ENCODE measurements around the gene PCDH17.

The PCDH17 gene

GRCh38 chr13:57624565-57625435 is 6.7 kb upstream of the PCDH17 start:
- Histone ChIP-seq H3K9me3 (ENCODE audit: low read length) (no peaks in the 10 kb centered on the region), H3K36me3 (ENCODE audit: insufficient read depth, low read length) (no peaks in the 10 kb centered on the region), H3K4me1 (ENCODE audit: insufficient read depth, low read length, severe bottlenecking) (no peaks in the 10 kb centered on the region), H2AFZ (ENCODE audit: low read length) (no peak overlapping the region), H3K27me3 (ENCODE audit: insufficient read depth, low read length) (no peaks in the 10 kb centered on the region), H3K27ac (ENCODE audit: low read depth, low read length, poor library complexity, severe bottlenecking) (no peak overlapping the region), H3K9ac (ENCODE audit: low read length) (no peak overlapping the region), H3K79me2 (ENCODE audit: insufficient read depth, low read length) (no peaks in the 10 kb centered on the region), H3K9me2 (ENCODE audit: low read depth, low read length) (no peaks in the 10 kb centered on the region), H3K4me2 (ENCODE audit: low read length) (no peak overlapping the region), H3F3A (ENCODE audit: insufficient read depth, low read length) (no peaks in the 10 kb centered on the region), H4K20me1 (ENCODE audit: insufficient read depth, low read length) (no peaks in the 10 kb centered on the region), H3K4me3 (ENCODE audit: low read depth, low read length, poor library complexity, severe bottlenecking) (no peak overlapping the region)
- TF ChIP-seq CTCF (IDR thresholded peaks at IDR 0.05; ENCODE audit: low read length) (peak; percentile 88), EZH2 (IDR thresholded peaks at IDR 0.05; ENCODE audit: borderline replicate concordance, low read length) (no peak)

GRCh38 chr13:57627663-57628062 is 3.9 kb upstream of the PCDH17 start:
- H3K9me3 ChIP-seq (ENCODE audit: low read length), result no peaks in the 10 kb centered on the region

GRCh38 chr13:57629391-57629804 is 2.1 kb upstream of the PCDH17 start:
- H3K9me3 ChIP-seq (ENCODE audit: low read length), result no peaks in the 10 kb centered on the region
- no peaks in the 10 kb centered on the region for H4K20me1 ChIP-seq (ENCODE audit: insufficient read depth, low read length)
- TF ChIP-seq EZH2 (IDR thresholded peaks at IDR 0.05; ENCODE audit: borderline replicate concordance, low read length), result no peak
- TF ChIP-seq CTCF (IDR thresholded peaks at IDR 0.05; ENCODE audit: low read length), result no peak
- H3K9ac ChIP-seq (ENCODE audit: low read length), result no peak overlapping the region
- no peaks in the 10 kb centered on the region for H3K4me1 ChIP-seq (ENCODE audit: insufficient read depth, low read length, severe bottlenecking)
- no peak overlapping the region for H3K4me2 ChIP-seq (ENCODE audit: low read length)
- no peaks in the 10 kb centered on the region for H3K79me2 ChIP-seq (ENCODE audit: insufficient read depth, low read length)
- H2AFZ ChIP-seq (ENCODE audit: low read length), result no peak overlapping the region
- H3K27ac ChIP-seq (ENCODE audit: low read depth, low read length, poor library complexity, severe bottlenecking), result no peak overlapping the region
- no peak overlapping the region for H3K4me3 ChIP-seq (ENCODE audit: low read depth, low read length, poor library complexity, severe bottlenecking)
- no peaks in the 10 kb centered on the region for H3K27me3 ChIP-seq (ENCODE audit: insufficient read depth, low read length)
- no peaks in the 10 kb centered on the region for H3K9me2 ChIP-seq (ENCODE audit: low read depth, low read length)
- no peaks in the 10 kb centered on the region for H3F3A ChIP-seq (ENCODE audit: insufficient read depth, low read length)
- H3K36me3 ChIP-seq (ENCODE audit: insufficient read depth, low read length), result no peaks in the 10 kb centered on the region

More at GRCh38 chr13:57627663-57628062, 3.9 kb upstream of the PCDH17 start:
- Histone ChIP-seq H3K27ac (ENCODE audit: low read depth, low read length, poor library complexity, severe bottlenecking) (no peak overlapping the region), H3K79me2 (ENCODE audit: insufficient read depth, low read length) (no peaks in the 10 kb centered on the region), H3K9ac (ENCODE audit: low read length) (no peak overlapping the region), H3K4me1 (ENCODE audit: insufficient read depth, low read length, severe bottlenecking) (no peaks in the 10 kb centered on the region), H2AFZ (ENCODE audit: low read length) (no peak overlapping the region), H3K27me3 (ENCODE audit: insufficient read depth, low read length) (no peaks in the 10 kb centered on the region), H3F3A (ENCODE audit: insufficient read depth, low read length) (no peaks in the 10 kb centered on the region), H3K36me3 (ENCODE audit: insufficient read depth, low read length) (no peaks in the 10 kb centered on the region), H4K20me1 (ENCODE audit: insufficient read depth, low read length) (no peaks in the 10 kb centered on the region), H3K4me3 (ENCODE audit: low read depth, low read length, poor library complexity, severe bottlenecking) (no peak overlapping the region), H3K4me2 (ENCODE audit: low read length) (no peak overlapping the region), H3K9me2 (ENCODE audit: low read depth, low read length) (no peaks in the 10 kb centered on the region)
- TF ChIP-seq CTCF (IDR thresholded peaks at IDR 0.05; ENCODE audit: low read length) (peak; percentile 55), EZH2 (IDR thresholded peaks at IDR 0.05; ENCODE audit: borderline replicate concordance, low read length) (no peak)

All from OCI-LY1 (cell line).